GDM1 (cell line): ENCODE data around the gene JOSD2.

Experiments used
- DNase-seq: peaks from one replicate; lab custom pipeline; 2025; lab: John Stamatoyannopoulos, UW

Gene JOSD2, protein sequence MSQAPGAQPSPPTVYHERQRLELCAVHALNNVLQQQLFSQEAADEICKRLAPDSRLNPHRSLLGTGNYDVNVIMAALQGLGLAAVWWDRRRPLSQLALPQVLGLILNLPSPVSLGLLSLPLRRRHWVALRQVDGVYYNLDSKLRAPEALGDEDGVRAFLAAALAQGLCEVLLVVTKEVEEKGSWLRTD

DNA sequence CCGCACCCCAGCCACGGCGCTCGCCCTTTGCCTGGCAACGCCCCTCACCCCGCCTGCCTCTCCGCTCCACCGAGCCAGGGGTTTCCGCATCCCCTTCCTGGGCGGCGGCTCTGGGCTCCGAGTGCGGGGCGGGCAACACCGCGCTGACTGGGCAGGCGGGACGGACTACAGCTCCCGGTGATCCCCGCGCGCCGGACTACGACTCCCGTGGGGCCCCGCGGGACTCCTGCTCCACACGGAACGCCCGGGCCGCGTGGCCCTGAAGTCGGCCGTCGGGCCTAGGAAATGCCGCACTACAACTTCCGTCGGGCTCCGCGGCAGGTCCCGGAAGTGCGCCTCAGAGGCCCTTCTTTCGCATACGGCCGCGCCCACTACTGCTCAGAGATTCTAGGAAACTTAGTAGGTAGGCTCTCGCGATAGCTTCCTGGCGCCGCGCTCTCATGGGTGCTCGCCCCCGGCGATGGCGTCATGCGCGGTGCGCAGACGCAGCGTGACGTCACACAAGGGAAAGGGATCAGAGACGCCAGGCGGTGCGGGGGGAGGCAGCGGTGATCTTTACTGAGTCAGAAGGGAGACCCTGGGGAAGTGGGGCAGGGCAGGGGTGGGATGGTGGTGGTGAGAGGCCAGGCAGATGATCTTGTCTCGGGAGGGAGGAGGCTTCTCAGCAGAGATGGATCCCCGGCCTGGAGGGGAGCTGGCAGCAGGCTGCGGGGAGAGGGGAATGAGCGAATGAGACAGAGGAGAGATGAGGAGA, at the start of gene JOSD2:
Gene JOSD2, minus strand, starts transcription at position 123 of the 754 bp plus-strand sequence. CDS start 760 bp downstream, outside the sequence.
- peak; percentile 99 for DNase-seq

DNA sequence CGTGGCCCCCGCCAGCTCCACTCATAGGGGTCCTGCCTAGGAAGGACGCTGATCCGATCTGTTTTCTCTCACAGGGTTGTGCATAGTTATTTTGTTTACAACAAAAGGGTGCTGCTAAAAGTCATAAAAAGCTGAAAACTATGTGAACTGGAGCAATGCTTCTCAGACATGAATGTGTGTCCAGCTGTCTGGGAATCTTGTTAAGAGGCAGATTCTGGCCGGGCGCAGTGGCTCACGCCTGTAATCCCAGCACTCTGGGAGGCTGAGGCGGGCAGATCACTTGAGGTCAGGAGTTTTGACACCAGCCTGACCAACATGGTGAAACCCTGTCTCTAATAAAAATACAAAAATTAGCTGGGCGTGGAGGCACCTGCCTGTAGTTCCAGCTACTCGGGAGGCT, 48.6 kb upstream of the JOSD2 start:
- no peak for DNase-seq

DNA sequence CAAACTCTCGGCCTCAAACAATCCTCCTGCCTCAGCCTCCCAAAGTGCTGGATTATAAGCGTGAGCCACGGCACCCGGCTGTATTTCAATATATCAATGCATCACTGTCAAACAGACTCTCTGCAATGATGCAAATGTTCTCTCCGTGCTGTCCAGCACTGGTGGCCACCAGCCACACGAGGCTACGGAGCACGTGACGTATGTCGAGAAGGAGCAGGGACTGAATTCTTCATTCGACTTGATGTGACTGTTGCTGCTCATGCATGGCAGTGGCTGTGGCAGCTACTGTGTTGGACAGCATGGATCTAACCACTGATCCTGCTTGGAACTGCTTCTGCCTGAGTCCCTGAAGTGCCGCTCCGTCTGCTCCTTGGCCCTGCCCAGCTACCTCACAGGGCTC, 47.5 kb upstream of the JOSD2 start:
- DNase-seq: no peak

DNA sequence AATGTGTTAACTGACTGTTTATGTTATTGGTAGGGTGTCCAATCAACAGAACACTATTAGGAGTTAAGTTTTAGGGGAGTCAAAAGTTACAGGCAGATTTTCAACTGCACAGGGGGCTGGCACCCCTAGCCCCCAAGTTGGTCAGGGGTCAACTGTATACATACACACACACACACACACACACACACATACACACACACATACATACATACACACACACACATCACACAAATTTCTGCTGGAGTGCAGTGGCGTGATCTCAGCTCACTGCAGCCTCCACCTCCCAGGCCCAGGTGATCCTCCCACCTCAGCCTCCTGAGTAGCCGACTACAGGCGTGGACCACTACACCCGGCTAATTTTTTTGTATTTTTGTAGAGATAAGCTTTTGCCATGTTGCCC, 47.0 kb upstream of the JOSD2 start:
- no peak for DNase-seq

GRCh38 chr19:50557009-50557613, 46.1 kb upstream of the JOSD2 start:
- DNase-seq: no peak

GRCh38 chr19:50556282-50557008, 45.5 kb upstream of the JOSD2 start:
- DNase-seq: peak; percentile 58

DNA sequence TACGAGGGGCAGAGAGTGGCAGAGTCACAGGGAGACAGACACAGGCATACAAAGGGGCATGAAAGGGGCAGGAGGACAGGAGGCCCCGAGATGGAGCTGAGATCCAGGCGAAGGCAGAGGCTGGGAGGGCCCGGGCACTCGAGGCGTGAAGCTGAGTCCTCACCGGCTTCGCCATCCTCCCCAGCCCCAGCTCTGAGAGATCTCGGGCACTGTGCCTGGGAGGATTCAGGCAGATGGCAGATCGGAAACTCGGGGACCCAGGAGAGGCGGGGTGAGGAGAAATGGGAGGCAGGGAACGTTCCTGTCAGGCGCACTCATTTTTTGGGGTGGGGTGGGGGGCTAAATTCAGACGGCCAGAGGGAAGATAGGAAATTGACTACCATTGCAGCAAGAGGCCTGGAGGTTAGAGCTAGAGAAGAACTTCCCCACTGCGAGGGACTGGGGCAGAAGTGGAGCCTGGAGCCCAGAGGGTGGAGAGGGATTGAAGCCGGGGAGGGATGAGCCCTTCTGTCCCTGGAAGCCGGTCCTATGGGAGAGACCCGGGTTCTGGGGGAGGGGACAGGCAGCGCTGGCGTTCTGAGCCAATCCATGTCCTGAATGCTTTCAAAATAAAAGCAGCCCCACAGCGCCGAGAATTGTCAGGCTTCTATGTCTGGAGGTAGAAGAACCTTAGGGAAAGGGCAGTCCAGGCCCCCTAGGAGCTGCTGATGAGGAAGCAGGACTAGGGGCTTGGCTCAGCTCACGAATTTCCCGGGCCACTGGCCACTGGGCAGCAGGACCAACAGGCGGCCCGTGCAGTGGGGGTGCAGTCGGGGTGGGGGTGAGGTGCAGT, 44.7 kb upstream of the JOSD2 start:
- DNase-seq: no peak

- DNase-seq: no peak
Measured at GRCh38 chr19:50555033-50555432, 44.0 kb upstream of the JOSD2 start.

- DNase-seq: no peak
Measured at GRCh38 chr19:50554212-50554611, 43.2 kb upstream of the JOSD2 start.

DNA sequence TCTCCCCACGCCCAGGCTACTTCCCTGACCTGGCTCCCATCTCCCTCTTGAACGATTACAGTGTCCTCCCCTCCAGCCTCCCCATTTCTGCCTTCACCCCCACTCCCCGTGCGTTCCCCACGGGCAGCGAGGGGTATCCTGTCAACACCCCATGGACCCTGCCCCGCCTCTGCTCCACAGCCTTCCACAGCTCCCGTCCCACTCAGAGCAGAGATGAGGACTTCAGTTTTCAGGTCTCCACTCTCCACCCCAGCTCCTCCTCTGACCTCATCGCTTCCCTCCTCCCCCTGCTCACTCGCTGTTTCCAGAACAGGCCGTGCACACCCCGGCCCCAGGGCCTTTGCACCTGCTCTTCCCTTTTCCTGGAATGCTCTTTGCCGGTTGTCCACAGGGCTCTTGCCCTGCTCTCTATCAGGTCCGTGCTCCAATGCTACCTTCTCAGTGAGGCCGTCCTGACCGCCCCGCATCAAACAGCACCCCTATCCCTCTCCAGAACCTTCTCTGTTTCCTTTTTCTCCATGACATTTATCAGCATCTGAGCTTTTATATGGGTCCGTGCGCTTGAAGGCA, 42.2 kb upstream of the JOSD2 start:
- no peak for DNase-seq

GRCh38 chr19:50552540-50552939, 41.5 kb upstream of the JOSD2 start:
- DNase-seq: no peak

DNA sequence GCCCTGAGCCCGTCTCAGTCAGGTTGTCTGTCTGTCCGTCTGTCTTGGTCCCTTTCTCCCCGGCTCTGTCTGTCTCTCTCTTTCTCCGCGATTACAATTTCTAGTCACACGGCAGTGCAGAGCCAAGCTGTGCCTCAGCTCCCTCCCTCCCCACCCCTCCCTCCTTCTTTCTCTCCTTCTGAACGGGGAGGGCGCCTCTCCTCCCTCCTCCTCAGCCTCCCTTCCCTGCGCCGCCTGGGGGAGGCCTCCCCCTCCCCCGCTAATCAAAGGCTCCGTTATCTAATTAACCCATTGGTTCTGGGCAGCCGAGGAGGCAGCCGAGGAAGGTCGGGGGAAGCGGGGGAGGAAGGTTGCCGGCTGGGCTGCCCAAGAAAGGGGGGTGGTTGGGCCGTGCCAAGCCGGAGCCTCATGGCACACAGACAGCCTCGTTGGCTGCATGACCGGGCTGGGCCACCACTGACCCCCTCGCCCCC, 40.8 kb upstream of the JOSD2 start:
- DNase-seq: no peak

GRCh38 chr19:50551034-50551714, 40.2 kb upstream of the JOSD2 start:
- no peak for DNase-seq

DNA sequence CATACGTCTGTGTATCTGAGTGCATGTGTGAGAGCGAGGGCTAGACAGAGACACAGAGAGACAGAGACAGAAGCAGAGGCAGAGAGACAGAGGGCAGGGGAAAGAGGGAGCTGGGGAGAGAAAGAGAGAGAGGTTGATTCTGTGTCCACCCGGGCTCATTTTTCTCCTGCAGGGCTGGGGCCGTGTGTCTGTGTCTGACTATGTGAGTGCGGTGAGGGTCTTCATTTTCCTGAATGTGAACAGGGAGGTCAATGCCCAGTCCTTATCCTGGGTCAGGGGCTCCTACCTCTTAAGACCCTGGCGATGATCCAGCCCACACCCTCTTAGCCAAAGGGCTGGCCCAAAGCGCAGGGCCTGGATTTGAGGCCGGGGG, 39.6 kb upstream of the JOSD2 start:
- no peak for DNase-seq

GRCh38 chr19:50549927-50550593, 39.1 kb upstream of the JOSD2 start:
- no peak for DNase-seq

GRCh38 chr19:50549059-50549926, 38.3 kb upstream of the JOSD2 start:
- DNase-seq: no peak

- no peak for DNase-seq
Measured at GRCh38 chr19:50548191-50549058, 37.4 kb upstream of the JOSD2 start.
